Fibroblast of villous mesenchyme (primary cell): ENCODE results near the gene SOX21. TPM values are rescaled to one million over a fixed set of nuclear protein-coding genes. Genes with fewer than 3 reads are reported as not detected.

Experiments
- DNase-seq: peaks from one replicate; pipeline ENCODE4 v3.0.0-alpha.2; 2010; ENCODE audit warnings: low read depth
- H3K4me3 ChIP-seq: 2 replicates; pipeline ENCODE4 v1.5.1; 2011; ENCODE audit warnings: low read depth, mild to moderate bottlenecking, low read length
- small RNA-seq: library from RNA; depleted of rRNA; stranded (forward); fragments of <200 nt; gene quantifications from one replicate; pipeline ENCODE3, GENCODE V24; 2012
- total RNA-seq: library from RNA; depleted of rRNA; stranded (reverse); fragments of >200 nt; gene quantifications from 2 replicates; pipeline ENCODE4 v1.2.3, GENCODE V29; 2012
- TF ChIP-seq, protein P1 (sequence below): IDR thresholded peaks from 2 replicates; pipeline ENCODE4 v1.5.1; 2012; ENCODE audit warnings: low read depth, mild to moderate bottlenecking, low read length; ENCODE audit not compliant: insufficient read depth

SOX21 gene
- total RNA-seq, 1 donor: not detected

DNA sequence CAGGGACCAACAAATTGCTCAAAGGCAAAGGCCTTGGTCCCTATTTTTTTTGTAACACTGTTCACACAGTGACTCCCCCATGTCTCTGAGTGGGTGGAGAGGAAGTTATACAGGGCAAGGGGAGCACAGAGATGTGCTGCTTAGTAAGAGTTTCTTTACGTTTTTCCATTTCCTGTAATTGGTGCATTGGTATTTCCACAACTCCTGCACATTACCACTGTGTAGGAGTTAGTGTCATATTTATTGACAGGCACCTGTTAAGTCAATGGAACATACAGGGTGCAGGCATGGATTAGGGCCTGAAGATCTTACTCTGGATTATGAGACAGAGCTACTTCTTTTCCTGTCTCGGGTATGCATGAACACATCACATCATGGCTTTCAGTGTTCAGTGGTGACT lies 45.2 kb downstream of the SOX21 start:
- DNase-seq: no peak
- TF ChIP-seq, protein P1, sequence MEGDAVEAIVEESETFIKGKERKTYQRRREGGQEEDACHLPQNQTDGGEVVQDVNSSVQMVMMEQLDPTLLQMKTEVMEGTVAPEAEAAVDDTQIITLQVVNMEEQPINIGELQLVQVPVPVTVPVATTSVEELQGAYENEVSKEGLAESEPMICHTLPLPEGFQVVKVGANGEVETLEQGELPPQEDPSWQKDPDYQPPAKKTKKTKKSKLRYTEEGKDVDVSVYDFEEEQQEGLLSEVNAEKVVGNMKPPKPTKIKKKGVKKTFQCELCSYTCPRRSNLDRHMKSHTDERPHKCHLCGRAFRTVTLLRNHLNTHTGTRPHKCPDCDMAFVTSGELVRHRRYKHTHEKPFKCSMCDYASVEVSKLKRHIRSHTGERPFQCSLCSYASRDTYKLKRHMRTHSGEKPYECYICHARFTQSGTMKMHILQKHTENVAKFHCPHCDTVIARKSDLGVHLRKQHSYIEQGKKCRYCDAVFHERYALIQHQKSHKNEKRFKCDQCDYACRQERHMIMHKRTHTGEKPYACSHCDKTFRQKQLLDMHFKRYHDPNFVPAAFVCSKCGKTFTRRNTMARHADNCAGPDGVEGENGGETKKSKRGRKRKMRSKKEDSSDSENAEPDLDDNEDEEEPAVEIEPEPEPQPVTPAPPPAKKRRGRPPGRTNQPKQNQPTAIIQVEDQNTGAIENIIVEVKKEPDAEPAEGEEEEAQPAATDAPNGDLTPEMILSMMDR: no peak
- H3K4me3 ChIP-seq: no peak overlapping the region

DNA sequence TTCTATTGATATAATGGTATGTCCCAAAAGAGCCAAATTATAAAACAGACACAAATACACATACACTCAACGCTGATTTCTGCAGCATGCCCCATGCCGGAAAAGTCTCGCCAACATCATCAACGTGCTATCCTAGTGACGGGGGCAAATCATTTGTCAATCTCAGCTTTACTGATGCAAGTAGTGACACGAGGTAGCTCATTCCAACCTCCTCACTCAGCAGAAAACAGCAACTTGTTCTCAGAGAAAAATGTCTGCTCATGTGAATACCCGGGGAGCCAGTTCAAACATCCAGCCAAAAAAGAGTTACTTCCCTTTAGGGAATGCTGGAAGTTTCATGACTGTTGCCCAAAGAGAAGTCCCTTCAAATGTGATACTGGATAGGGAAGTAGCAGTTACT lies 46.3 kb downstream of the SOX21 start:
- DNase-seq: no peak
- TF ChIP-seq, protein P1: no peak

DNA sequence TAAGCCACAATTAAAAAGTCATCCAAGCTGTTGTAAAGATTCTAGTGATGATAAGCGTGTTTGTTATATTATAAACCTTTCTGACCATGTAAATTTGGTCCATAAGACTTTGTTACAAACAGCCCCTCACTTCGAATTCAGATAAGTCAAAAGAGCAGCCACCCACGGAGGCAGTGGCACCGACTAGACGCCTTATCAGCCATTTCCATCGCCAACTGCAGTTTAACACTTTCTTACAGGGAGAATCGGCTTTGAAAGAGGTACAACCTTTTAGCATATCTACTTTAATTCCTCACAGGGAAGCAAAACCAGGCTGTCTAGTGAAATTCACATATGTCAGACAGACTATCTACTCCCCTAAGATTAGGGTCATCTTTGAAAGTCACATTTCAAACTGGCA lies 47.5 kb downstream of the SOX21 start:
- H3K4me3 ChIP-seq: no peak overlapping the region
- TF ChIP-seq, protein P1: no peak
- no peak for DNase-seq

More for the DNA sequence above, 46.3 kb downstream of the SOX21 start:
- H3K4me3 ChIP-seq: no peak overlapping the region

DNA sequence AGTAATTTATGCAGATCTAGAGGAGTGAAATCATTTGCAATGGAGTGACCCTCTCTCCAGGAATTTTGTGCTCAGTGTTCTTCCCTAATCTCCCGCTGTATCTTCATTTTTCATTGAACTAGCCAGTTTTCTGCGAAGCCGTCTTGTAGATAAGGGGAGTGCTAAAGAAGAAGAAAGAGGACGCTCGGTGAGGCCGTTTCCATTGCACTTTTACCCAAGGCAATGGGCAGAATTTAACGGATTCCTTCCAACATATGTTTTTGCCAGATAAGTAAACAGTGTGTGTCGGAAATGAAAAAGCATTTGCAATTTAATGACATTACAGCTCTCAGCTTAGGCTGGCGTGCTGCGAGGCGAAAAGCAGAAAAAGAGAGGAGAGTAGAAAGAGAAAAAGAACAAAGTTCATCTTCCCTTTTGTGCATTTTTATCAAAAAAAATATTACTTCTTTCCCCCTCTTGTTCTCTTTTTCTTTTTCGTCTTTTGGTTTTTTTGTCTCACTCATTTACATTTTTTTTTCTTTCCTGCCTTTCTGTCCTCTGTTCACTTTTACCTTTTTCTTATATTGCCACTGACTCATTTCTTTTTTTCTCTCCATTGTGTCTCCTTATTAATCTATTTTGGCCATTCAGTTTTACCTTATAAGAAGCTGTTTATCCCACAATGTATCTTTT lies 49.9 kb downstream of the SOX21 start:
- DNase-seq: no peak
- H3K4me3 ChIP-seq: no peak overlapping the region
- TF ChIP-seq, protein P1: no peak

DNA sequence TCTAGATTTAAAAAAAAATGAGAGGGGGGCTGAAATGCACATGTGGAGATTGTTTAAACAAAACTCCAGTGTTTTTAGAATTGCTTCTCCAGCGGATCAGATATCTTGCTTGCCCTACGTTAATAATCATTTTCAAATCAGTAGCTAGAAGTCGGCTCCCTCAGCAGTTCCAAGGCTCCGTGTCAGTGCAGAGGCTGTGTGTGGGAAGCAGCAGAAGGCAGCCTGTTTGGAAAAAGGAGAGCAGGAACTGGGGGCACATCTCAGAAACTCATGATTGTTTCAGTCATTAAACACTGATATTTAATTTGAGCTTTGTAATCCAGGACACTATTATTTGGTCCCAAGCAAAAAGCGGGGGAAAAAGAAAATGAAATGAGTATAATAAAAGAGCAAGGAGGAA lies 50.9 kb downstream of the SOX21 start:
- TF ChIP-seq, protein P1: no peak
- no peak overlapping the region for H3K4me3 ChIP-seq
- DNase-seq: no peak

DNA sequence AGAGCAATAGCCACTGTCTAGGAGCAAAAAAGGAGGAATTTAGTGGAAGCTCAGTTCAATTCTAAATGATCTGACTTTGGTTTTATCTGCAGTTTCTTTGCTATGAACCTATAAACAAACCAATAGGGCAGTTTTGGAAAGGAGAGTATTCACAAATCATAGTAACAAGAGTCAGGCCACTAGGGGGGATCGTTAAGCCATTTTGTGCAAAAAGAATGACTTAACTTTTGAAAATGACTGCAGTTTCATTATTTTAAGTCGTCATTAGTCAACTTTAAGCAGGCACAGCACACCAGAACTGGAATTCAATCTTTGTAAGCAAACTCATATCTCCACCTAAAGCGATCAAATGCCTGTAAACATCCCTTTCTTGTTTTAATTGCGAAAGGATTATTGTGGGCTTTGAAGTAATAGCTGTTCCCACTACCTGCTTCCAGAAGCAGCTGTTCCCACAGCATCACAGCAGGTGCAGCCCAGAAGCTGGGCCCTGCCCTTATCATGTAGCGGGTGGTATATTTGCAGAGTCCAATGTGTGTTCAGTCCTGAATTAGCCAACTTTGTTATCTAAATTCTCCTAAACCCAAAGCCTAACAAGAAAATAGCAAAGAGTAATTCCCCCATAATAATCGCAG lies 51.5 kb downstream of the SOX21 start:
- TF ChIP-seq, protein P1: peak; percentile 42
- H3K4me3 ChIP-seq: no peak overlapping the region
- peak; percentile 39 for DNase-seq

Small RNA genes within 50 kb of the gene (small RNA-seq; reads per million reads assigned to genes)
- not detected for gene RN7SL585P

Other genes with a start within 250 kb of the SOX21 start
- gene DCT, start 232.9 kb downstream of the SOX21 start, total RNA-seq: not detected in 2 replicates
- gene TGDS, start 116.4 kb downstream of the SOX21 start, total RNA-seq: 16.8 and 23.7 TPM in 2 replicates
- gene GPR180, start 110.7 kb downstream of the SOX21 start, total RNA-seq: 12.6 and 28.1 TPM in 2 replicates